ENCODE data around the gene ADAMTSL1.

- TF ChIP-seq EP300 (IDR thresholded peaks at IDR 0.05; ENCODE audit: low read depth) (no peak), CTCF (IDR thresholded peaks at IDR 0.05) (no peak), POLR2AphosphoS5 (IDR thresholded peaks at IDR 0.05) (no peak)
Observed at GRCh38 chr9:18896531-18897179, 422.7 kb downstream of the ADAMTSL1 start.

Measured in transverse colon (tissue), 4 donors.